Measurements from ENCODE around the gene ABLIM2. TPM values are rescaled to one million over a fixed set of nuclear protein-coding genes. Genes with fewer than 3 reads are reported as not detected.

ABLIM2 gene
- total and polyA plus RNA-seq, 2 of the 13 experiments (the other 11 are each of a cell fraction or from before 2014, with no cell fraction given), result 0.20 to 0.37 TPM

DNA sequence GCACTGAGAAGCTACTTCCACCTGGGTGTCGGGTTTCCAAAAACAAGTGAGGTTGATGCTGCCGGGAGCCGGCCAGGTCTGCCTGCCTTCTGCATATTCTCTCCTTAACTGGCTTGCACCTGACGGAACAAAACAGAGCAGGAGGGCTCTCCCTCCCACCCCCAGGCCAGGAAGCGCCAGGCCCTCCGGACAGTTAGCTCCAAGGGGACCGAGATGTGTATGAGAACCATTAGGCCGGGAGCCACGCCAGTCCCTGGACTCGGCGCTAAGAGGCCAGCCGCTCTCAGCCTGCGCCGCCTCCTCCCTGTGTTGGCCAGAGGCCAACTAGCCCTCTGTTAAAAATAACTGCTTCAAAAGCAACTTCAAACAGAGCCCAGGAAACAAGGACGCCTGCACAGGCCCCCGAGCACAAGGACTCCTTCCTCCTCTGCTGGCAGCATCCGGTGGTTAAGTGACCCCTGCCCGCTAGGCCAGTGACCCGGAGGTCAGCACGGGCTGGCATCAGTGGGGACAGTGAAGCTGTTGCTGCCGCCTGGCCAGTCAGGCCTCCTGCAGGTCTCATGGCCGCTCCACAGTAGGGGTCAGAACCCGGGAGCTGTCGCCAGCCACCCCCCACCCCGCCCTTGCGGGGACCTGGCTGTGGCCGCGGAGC lies 107.9 kb downstream of the ABLIM2 start (continued):
- TF ChIP-seq ZNF577 (CRISPR knock-in tag; IDR thresholded peaks at IDR 0.05; ENCODE audit: borderline replicate concordance, low read depth) (no peak), ELF3 (CRISPR knock-in tag; IDR thresholded peaks at IDR 0.05) (peak; percentile 94), GABPA (IDR thresholded peaks at IDR 0.05; ENCODE audit: low read depth, low read length) (no peak), GABPA (CRISPR knock-in tag; IDR thresholded peaks at IDR 0.05; ENCODE audit: low read depth) (peak; percentile 76), TFDP2 (CRISPR knock-in tag; IDR thresholded peaks at IDR 0.05) (peak; percentile 35; the same call in 1 of the 2 replicates), PITX1 (CRISPR knock-in tag; IDR thresholded peaks at IDR 0.05) (peak; percentile 62; the same call in 1 of the 2 replicates), BRCA1 (CRISPR knock-in tag; IDR thresholded peaks at IDR 0.05) (no peak), MXD4 (CRISPR knock-in tag; IDR thresholded peaks at IDR 0.05) (peak; percentile 26; the same call in 1 of the 2 replicates), ZNF468 (CRISPR knock-in tag; IDR thresholded peaks at IDR 0.05) (no peak), EHMT2 (IDR thresholded peaks at IDR 0.05; ENCODE audit: borderline replicate concordance, low read depth, low read length) (no peak), NFE2L2 (IDR thresholded peaks at IDR 0.05; ENCODE audit: low read length) (no peak), ZNF124 (CRISPR knock-in tag; IDR thresholded peaks at IDR 0.05) (no peak), STAT6 (CRISPR knock-in tag; IDR thresholded peaks at IDR 0.05; ENCODE audit: borderline replicate concordance) (no peak; the same call in 1 of the 2 replicates), ZEB1 (IDR thresholded peaks at IDR 0.05; ENCODE audit: insufficient replicate concordance, low read depth) (no peak), SMARCC2 (IDR thresholded peaks at IDR 0.05) (no peak), NBN (conservative IDR thresholded peaks at IDR 0.05) (no peak), ATM (IDR thresholded peaks at IDR 0.05; ENCODE audit: borderline replicate concordance) (no peak), DNMT3B (CRISPR knock-in tag; conservative IDR thresholded peaks at IDR 0.05) (no peak), MED8 (CRISPR knock-in tag; IDR thresholded peaks at IDR 0.05; ENCODE audit: insufficient replicate concordance) (peak; percentile 68)
- TF ChIP-seq, protein P1, sequence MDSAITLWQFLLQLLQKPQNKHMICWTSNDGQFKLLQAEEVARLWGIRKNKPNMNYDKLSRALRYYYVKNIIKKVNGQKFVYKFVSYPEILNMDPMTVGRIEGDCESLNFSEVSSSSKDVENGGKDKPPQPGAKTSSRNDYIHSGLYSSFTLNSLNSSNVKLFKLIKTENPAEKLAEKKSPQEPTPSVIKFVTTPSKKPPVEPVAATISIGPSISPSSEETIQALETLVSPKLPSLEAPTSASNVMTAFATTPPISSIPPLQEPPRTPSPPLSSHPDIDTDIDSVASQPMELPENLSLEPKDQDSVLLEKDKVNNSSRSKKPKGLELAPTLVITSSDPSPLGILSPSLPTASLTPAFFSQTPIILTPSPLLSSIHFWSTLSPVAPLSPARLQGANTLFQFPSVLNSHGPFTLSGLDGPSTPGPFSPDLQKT (CRISPR knock-in tag; IDR thresholded peaks at IDR 0.05; ENCODE audit: borderline replicate concordance), result no peak
- TF ChIP-seq, protein P2, sequence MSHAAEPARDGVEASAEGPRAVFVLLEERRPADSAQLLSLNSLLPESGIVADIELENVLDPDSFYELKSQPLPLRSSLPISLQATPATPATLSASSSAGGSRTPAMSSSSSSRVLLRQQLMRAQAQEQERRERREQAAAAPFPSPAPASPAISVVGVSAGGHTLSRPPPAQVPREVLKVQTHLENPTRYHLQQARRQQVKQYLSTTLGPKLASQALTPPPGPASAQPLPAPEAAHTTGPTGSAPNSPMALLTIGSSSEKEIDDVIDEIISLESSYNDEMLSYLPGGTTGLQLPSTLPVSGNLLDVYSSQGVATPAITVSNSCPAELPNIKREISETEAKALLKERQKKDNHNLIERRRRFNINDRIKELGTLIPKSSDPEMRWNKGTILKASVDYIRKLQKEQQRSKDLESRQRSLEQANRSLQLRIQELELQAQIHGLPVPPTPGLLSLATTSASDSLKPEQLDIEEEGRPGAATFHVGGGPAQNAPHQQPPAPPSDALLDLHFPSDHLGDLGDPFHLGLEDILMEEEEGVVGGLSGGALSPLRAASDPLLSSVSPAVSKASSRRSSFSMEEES (CRISPR knock-in tag; IDR thresholded peaks at IDR 0.05), result peak; percentile 83
- TF ChIP-seq, protein P3, sequence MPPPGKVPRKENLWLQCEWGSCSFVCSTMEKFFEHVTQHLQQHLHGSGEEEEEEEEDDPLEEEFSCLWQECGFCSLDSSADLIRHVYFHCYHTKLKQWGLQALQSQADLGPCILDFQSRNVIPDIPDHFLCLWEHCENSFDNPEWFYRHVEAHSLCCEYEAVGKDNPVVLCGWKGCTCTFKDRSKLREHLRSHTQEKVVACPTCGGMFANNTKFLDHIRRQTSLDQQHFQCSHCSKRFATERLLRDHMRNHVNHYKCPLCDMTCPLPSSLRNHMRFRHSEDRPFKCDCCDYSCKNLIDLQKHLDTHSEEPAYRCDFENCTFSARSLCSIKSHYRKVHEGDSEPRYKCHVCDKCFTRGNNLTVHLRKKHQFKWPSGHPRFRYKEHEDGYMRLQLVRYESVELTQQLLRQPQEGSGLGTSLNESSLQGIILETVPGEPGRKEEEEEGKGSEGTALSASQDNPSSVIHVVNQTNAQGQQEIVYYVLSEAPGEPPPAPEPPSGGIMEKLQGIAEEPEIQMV (CRISPR knock-in tag; IDR thresholded peaks at IDR 0.05; ENCODE audit: low read depth), result 0 out of 2 replicates have a peak, but pooled peaks have one; percentile 46

Measured in HepG2 (cell line).